Right lobe of liver (tissue), 6 donors: Measurements from ENCODE around the gene RFX4. TPM values are rescaled to one million over a fixed set of nuclear protein-coding genes. Genes with fewer than 3 reads are reported as not detected.

Source experiments
- ATAC-seq, 4 donors: fragments of 200-7000 bp; cut with Tn5 transposase; one replicate each; pipeline ENCODE4 v1.9.1; 2020; ENCODE audit warnings: mild to moderate bottlenecking in 4 of 4, moderate library complexity in 4 of 4
- DNase-seq, 3 donors: peaks; one replicate each; pipeline ENCODE4 v3.0.0-alpha.2; 2020
- H3K27ac ChIP-seq, 3 donors: fragments of 200-600 bp; one replicate each; pipeline ENCODE4 v1.8.0; 2022
- H3K27me3 ChIP-seq, 2 donors: fragments of 200-600 bp; one replicate each; pipeline ENCODE4 v1.8.0; 2022
- H3K36me3 ChIP-seq, 4 donors: fragments of 200-600 bp; sonication (generic) in 1 of 4; one replicate each; pipeline versions ENCODE4 v1.5.1 to v1.8.0; 2017 to 2022; ENCODE audit warnings: control low read depth in 1 of 4
- H3K4me1 ChIP-seq, 4 donors: fragments of 200-600 bp; sonication (generic) in 1 of 4; one replicate each; pipeline versions ENCODE4 v1.5.1 to v1.8.0; 2017 to 2022; ENCODE audit warnings: control low read depth in 1 of 4
- H3K4me3 ChIP-seq, 3 donors: fragments of 200-600 bp; one replicate each; pipeline ENCODE4 v1.8.0; 2022
- H3K9me3 ChIP-seq, 4 donors: fragments of 200-600 bp; sonication (generic) in 1 of 4; one replicate each; pipeline versions ENCODE4 v1.5.1 to v1.8.0; 2017 to 2022; ENCODE audit warnings: control low read depth in 1 of 4
- CTCF ChIP-seq, 4 donors: fragments of 200-600 bp in 3 of 4; fragments of 450-650 bp in 1 of 4; IDR thresholded peaks; one replicate each; pipeline versions ENCODE4 v1.5.1 to v1.8.0; 2016 to 2022; ENCODE audit warnings: antibody characterized with exemption in 4 of 4, mild to moderate bottlenecking in 2 of 4
- POLR2A ChIP-seq: fragments of 450-650 bp; IDR thresholded peaks from one replicate; pipeline ENCODE4 v1.6.1; 2017; ENCODE audit warnings: antibody characterized with exemption, mild to moderate bottlenecking
- whole genome bisulfite sequencing: methylation state at CpG from one replicate; pipeline ENCODE4 v1.1.6; 2018; ENCODE audit warnings: low coverage, low lambda C conversion rate; ENCODE audit not compliant: insufficient coverage; ENCODE audit errors: missing lambda C conversion rate; 5-methylcytosine and 5-hydroxymethylcytosine counted together
- intact Hi-C, 2 donors: fragments of 100-400 bp; cut with DNase I; formaldehyde crosslinking; loops; one replicate each; pipeline versions ENCODE4 v1.11.2 to v1.14.1; 2022
- total RNA-seq, 6 experiments: library from RNA; depleted of rRNA in 2 of 6; stranded (reverse); fragments of >200 nt in 2 of 6; fragmentation: NEBNext Ultra II Directional in 3 of 6; extraction: Animal tissue kit (Norgen Biotek cat#: 25700) in 3 of 6; gene quantifications; one replicate each; pipeline versions ENCODE4 v1.1.0 to v1.2.4, GENCODE V29; 2016 to 2023
- donor health status: DM: no; HTN: yes; CAD: no.
- donor health status: DM: no; HTN: no; CAD: no.
- donor health status: DM: no; HTN: no; CAD: no.
- donor health status: DM: no; HTN: yes; CAD: no.
- donor health status: DM: no; HTN: yes; CAD: no.

Gene RFX4
- total RNA-seq, 6 experiments from 2014 or later: not detected

GRCh38 chr12:106696071-106696470 lies 113.3 kb downstream of the RFX4 start:
- intact Hi-C loops: no loop called here
- 66% methylated on average over 5 of the region's 6 CpGs for WGBS

GRCh38 chr12:106696681-106697417 lies 114.0 kb downstream of the RFX4 start:
- no peaks in the 10 kb centered on the region for H3K9me3 ChIP-seq
- no peak overlapping the region for H3K27ac ChIP-seq
- intact Hi-C loops: no loop called here
- ATAC-seq: no peak
- no peaks in the 10 kb centered on the region for H3K27me3 ChIP-seq
- TF ChIP-seq POLR2A (no peak), CTCF (IDR thresholded peaks at IDR 0.05) (no peak)
- no peak for DNase-seq
- WGBS: 86% methylated on average over 1 of the region's 4 CpGs
- no peaks in the 10 kb centered on the region for H3K4me1 ChIP-seq
- H3K4me3 ChIP-seq: no peak overlapping the region
- no peaks in the 10 kb centered on the region for H3K36me3 ChIP-seq

More at GRCh38 chr12:106696071-106696470, 113.3 kb downstream of the RFX4 start:
- H3K4me1 ChIP-seq: no peaks in the 10 kb centered on the region
- H3K4me3 ChIP-seq: no peak overlapping the region
- H3K9me3 ChIP-seq: no peaks in the 10 kb centered on the region
- H3K36me3 ChIP-seq: no peaks in the 10 kb centered on the region
- no peak for TF ChIP-seq CTCF (IDR thresholded peaks at IDR 0.05)
- no peak for TF ChIP-seq POLR2A
- no peak for DNase-seq
- H3K27ac ChIP-seq: no peak overlapping the region
- ATAC-seq: peak in 3 of 4 donors; percentile 17 to 42 (median 38)
- H3K27me3 ChIP-seq: no peaks in the 10 kb centered on the region

- 30% methylated on average over 3 of the region's 3 CpGs for WGBS
- no peaks in the 10 kb centered on the region for H3K4me1 ChIP-seq
- H3K4me3 ChIP-seq: no peak overlapping the region
- H3K36me3 ChIP-seq: no peaks in the 10 kb centered on the region
- DNase-seq (no peak), ATAC-seq (peak in 2 of 4 donors; percentile 50 to 64)
- TF ChIP-seq CTCF (IDR thresholded peaks at IDR 0.05) (no peak), POLR2A (no peak)
- no peak overlapping the region for H3K27ac ChIP-seq
- no peaks in the 10 kb centered on the region for H3K27me3 ChIP-seq
- no peaks in the 10 kb centered on the region for H3K9me3 ChIP-seq
- intact Hi-C loops: no loop called here
Observed at GRCh38 chr12:106704081-106704480, 121.3 kb downstream of the RFX4 start.

- 68% methylated on average over 5 of the region's 5 CpGs for WGBS
Observed at GRCh38 chr12:106705971-106706370, 123.2 kb downstream of the RFX4 start.

More at GRCh38 chr12:106705971-106706370, 123.2 kb downstream of the RFX4 start:
- no peaks in the 10 kb centered on the region for H3K9me3 ChIP-seq
- intact Hi-C loops: no loop called here
- H3K36me3 ChIP-seq: no peaks in the 10 kb centered on the region
- ATAC-seq: no peak
- DNase-seq: no peak
- H3K4me1 ChIP-seq: no peaks in the 10 kb centered on the region
- no peaks in the 10 kb centered on the region for H3K27me3 ChIP-seq
- TF ChIP-seq POLR2A: no peak
- no peak for TF ChIP-seq CTCF (IDR thresholded peaks at IDR 0.05)
- no peak overlapping the region for H3K4me3 ChIP-seq
- no peak overlapping the region for H3K27ac ChIP-seq
